DMS153 (cell line): ENCODE results near the gene RABL2A.
"Not testable (repeated sequence)": the region's sequence is repeated elsewhere in the genome, so short reads cannot be mapped to it uniquely, and the experiment has no call there.

Source experiments
- DNase-seq: peaks from one replicate; lab custom pipeline; 2025; lab: John Stamatoyannopoulos, UW

RABL2A gene

GRCh38 chr2:113609822-113610221 is 17.2 kb upstream of the RABL2A start:
- DNase-seq: not testable (repeated sequence)

- DNase-seq: not testable (repeated sequence)
Observed at GRCh38 chr2:113621002-113621401, 6.1 kb upstream of the RABL2A start.

GRCh38 chr2:113625906-113626305 is 1.2 kb upstream of the RABL2A start:
- not testable (repeated sequence) for DNase-seq

- DNase-seq: not testable (repeated sequence)
Observed at GRCh38 chr2:113632849-113633345, 5.8 kb downstream of the RABL2A start.

- DNase-seq: not testable (repeated sequence)
Observed at GRCh38 chr2:113635358-113635757, 8.3 kb downstream of the RABL2A start.

GRCh38 chr2:113636226-113636625 is 9.2 kb downstream of the RABL2A start:
- not testable (repeated sequence) for DNase-seq

GRCh38 chr2:113638084-113638483 is 11.0 kb downstream of the RABL2A start:
- DNase-seq: not testable (repeated sequence)

- DNase-seq: not testable (repeated sequence)
Observed at GRCh38 chr2:113646217-113646616, 19.2 kb downstream of the RABL2A start.

- DNase-seq: not testable (repeated sequence)
Observed at GRCh38 chr2:113650834-113651815, 24.1 kb downstream of the RABL2A start.

GRCh38 chr2:113652599-113652998 is 25.5 kb downstream of the RABL2A start:
- not testable (repeated sequence) for DNase-seq

GRCh38 chr2:113656031-113656624 is 29.1 kb downstream of the RABL2A start:
- DNase-seq: not testable (repeated sequence)

GRCh38 chr2:113657735-113658134 is 30.7 kb downstream of the RABL2A start:
- DNase-seq: not testable (repeated sequence)

GRCh38 chr2:113663285-113664060 is 36.4 kb downstream of the RABL2A start:
- DNase-seq: not testable (repeated sequence)

GRCh38 chr2:113664761-113665533 is 37.9 kb downstream of the RABL2A start:
- DNase-seq: not testable (repeated sequence)

GRCh38 chr2:113669013-113669412 is 41.9 kb downstream of the RABL2A start:
- not testable (repeated sequence) for DNase-seq

- no peak for DNase-seq
Observed at GRCh38 chr2:113672326-113672932, 45.4 kb downstream of the RABL2A start.

GRCh38 chr2:113675875-113676274 is 48.8 kb downstream of the RABL2A start:
- DNase-seq: no peak

GRCh38 chr2:113676623-113677266 is 49.7 kb downstream of the RABL2A start:
- no peak for DNase-seq

- no peak for DNase-seq
Observed at GRCh38 chr2:113677330-113677729, 50.3 kb downstream of the RABL2A start.

- no peak for DNase-seq
Observed at GRCh38 chr2:113679457-113679856, 52.4 kb downstream of the RABL2A start.
